ENCODE data around the gene RDH16. TPM values are rescaled to one million over a fixed set of nuclear protein-coding genes. Genes with fewer than 3 reads are reported as not detected.

RDH16 gene
- total RNA-seq, 1 donor from 2014 or later = 2.9 TPM

GRCh38 chr12:57003395-57003794 is 46.0 kb upstream of the RDH16 start:
- Histone ChIP-seq H3K36me3 (peaks cover 0 to 26% of the 10 kb centered on the region in 2 donors), H3K9me3 (no peaks in the 10 kb centered on the region), H3K27ac (no peak overlapping the region), H3K4me1 (peaks cover 48% of the 10 kb centered on the region), H3K4me3 (no peak overlapping the region), H3K27me3 (no peaks in the 10 kb centered on the region)
- intact Hi-C loops (cut with DNase I) = no loop called here
- no peak for DNase-seq (ENCODE audit: extremely low spot score in 2 of 2)
- no peak for TF ChIP-seq CTCF (IDR thresholded peaks at IDR 0.05)
- TF ChIP-seq POLR2A (IDR thresholded peaks at IDR 0.05) = no peak
- TF ChIP-seq POLR2AphosphoS5 (IDR thresholded peaks at IDR 0.05; ENCODE audit: insufficient read depth in 1 of 2, low read depth in 1 of 2) = no peak

- H3K4me1 ChIP-seq = peaks cover 39% of the 10 kb centered on the region
- H3K9me3 ChIP-seq = no peaks in the 10 kb centered on the region
- no peak overlapping the region for H3K4me3 ChIP-seq
- H3K27ac ChIP-seq = peak overlapping the region; percentile 0
- DNase-seq (ENCODE audit: extremely low spot score in 2 of 2) = no peak
- peak; percentile 21 to 57 (median 41) for TF ChIP-seq CTCF (IDR thresholded peaks at IDR 0.05)
- TF ChIP-seq POLR2A (IDR thresholded peaks at IDR 0.05) = no peak
- TF ChIP-seq POLR2AphosphoS5 (IDR thresholded peaks at IDR 0.05; ENCODE audit: insufficient read depth in 1 of 2, low read depth in 1 of 2) = no peak
- peaks cover 0 to 26% of the 10 kb centered on the region in 2 donors for H3K36me3 ChIP-seq
- no peaks in the 10 kb centered on the region for H3K27me3 ChIP-seq
- intact Hi-C loops (cut with DNase I) = no loop called here
Measured at GRCh38 chr12:57001448-57001906, 44.1 kb upstream of the RDH16 start.

- Histone ChIP-seq H3K9me3 (no peaks in the 10 kb centered on the region), H3K27me3 (no peaks in the 10 kb centered on the region), H3K4me3 (no peak overlapping the region), H3K4me1 (peaks cover 34% of the 10 kb centered on the region), H3K27ac (no peak overlapping the region), H3K36me3 (peaks cover 0 to 26% of the 10 kb centered on the region in 2 donors)
- intact Hi-C loops (cut with DNase I) = no loop called here
- no peak for TF ChIP-seq POLR2AphosphoS5 (IDR thresholded peaks at IDR 0.05; ENCODE audit: insufficient read depth in 1 of 2, low read depth in 1 of 2)
- no peak for TF ChIP-seq CTCF (IDR thresholded peaks at IDR 0.05)
- TF ChIP-seq POLR2A (IDR thresholded peaks at IDR 0.05) = no peak
- no peak for DNase-seq (ENCODE audit: extremely low spot score in 2 of 2)
Measured at GRCh38 chr12:57000393-57000792, 43.0 kb upstream of the RDH16 start.

GRCh38 chr12:56999456-56999855 is 42.0 kb upstream of the RDH16 start:
- intact Hi-C loops (cut with DNase I) = no loop called here
- no peak overlapping the region for H3K27ac ChIP-seq
- no peak overlapping the region for H3K4me3 ChIP-seq
- H3K36me3 ChIP-seq = peaks cover 0 to 25% of the 10 kb centered on the region in 2 donors
- DNase-seq (ENCODE audit: extremely low spot score in 2 of 2) = peak; percentile 32 to 43
- TF ChIP-seq POLR2AphosphoS5 (IDR thresholded peaks at IDR 0.05; ENCODE audit: insufficient read depth in 1 of 2, low read depth in 1 of 2) = no peak
- no peak for TF ChIP-seq CTCF (IDR thresholded peaks at IDR 0.05)
- TF ChIP-seq POLR2A (IDR thresholded peaks at IDR 0.05) = no peak
- H3K4me1 ChIP-seq = peaks cover 24% of the 10 kb centered on the region
- H3K9me3 ChIP-seq = no peaks in the 10 kb centered on the region
- H3K27me3 ChIP-seq = no peaks in the 10 kb centered on the region

- Histone ChIP-seq H3K27ac (no peak overlapping the region), H3K9me3 (no peaks in the 10 kb centered on the region), H3K4me1 (peaks cover 21% of the 10 kb centered on the region), H3K4me3 (no peak overlapping the region), H3K27me3 (no peaks in the 10 kb centered on the region), H3K36me3 (peaks cover 0 to 21% of the 10 kb centered on the region in 2 donors)
- DNase-seq (ENCODE audit: extremely low spot score in 2 of 2) = no peak
- TF ChIP-seq POLR2AphosphoS5 (IDR thresholded peaks at IDR 0.05; ENCODE audit: insufficient read depth in 1 of 2, low read depth in 1 of 2) = no peak
- TF ChIP-seq CTCF (IDR thresholded peaks at IDR 0.05) = no peak
- no peak for TF ChIP-seq POLR2A (IDR thresholded peaks at IDR 0.05)
- intact Hi-C loops (cut with DNase I) = no loop called here
Measured at GRCh38 chr12:56998981-56999380, 41.6 kb upstream of the RDH16 start.
